Measurements from ENCODE around the gene LAS1L.

- TF ChIP-seq POLR2AphosphoS5 (IDR thresholded peaks at IDR 0.05) = no peak
- TF ChIP-seq CTCF (IDR thresholded peaks at IDR 0.05) = no peak
Measured at GRCh38 chrX:65532016-65532415, 2.6 kb downstream of the LAS1L start.
